HG03342 (cell line): ENCODE data around the gene GMPR.
"Not testable (repeated sequence)": the region's sequence is repeated elsewhere in the genome, so short reads cannot be mapped to it uniquely, and the experiment has no call there.

Experiments used
- ATAC-seq: cut with Tn5 transposase; IDR thresholded peaks from one replicate; pipeline ENCODE4 v1.9.1; 2021; ENCODE audit warnings: mild to moderate bottlenecking, moderate library complexity; ENCODE audit not compliant: unreplicated experiment

GMPR gene

DNA sequence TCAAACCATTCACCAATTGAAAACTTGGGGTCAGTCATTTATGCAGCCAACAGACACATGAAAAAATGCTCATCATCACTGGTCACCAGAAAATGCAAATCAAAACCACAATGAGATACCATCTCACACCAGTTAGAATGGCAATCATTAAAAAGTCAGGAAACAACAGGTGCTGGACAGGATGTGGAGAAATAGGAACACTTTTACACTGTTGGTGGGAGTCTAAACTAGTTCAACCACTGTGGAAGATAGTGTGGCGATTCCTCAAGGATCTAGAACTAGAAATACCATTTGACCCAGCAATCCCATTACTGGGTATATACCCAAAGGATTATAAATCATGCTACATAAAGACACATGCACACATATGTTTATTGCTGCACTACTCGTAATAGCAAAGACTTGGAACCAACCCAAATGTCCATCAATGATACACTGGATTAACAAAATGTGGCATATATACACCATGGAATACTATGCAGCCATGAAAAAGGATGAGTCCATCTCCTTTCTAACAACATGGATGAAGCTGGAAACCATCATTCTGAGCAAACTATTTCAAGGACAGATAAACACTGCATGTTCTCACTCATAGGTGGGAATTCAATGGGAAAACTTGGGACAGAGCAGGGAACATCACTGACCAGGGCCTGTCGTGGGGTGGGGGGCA is 13.2 kb upstream of the GMPR start:
- not testable (repeated sequence) for ATAC-seq

DNA sequence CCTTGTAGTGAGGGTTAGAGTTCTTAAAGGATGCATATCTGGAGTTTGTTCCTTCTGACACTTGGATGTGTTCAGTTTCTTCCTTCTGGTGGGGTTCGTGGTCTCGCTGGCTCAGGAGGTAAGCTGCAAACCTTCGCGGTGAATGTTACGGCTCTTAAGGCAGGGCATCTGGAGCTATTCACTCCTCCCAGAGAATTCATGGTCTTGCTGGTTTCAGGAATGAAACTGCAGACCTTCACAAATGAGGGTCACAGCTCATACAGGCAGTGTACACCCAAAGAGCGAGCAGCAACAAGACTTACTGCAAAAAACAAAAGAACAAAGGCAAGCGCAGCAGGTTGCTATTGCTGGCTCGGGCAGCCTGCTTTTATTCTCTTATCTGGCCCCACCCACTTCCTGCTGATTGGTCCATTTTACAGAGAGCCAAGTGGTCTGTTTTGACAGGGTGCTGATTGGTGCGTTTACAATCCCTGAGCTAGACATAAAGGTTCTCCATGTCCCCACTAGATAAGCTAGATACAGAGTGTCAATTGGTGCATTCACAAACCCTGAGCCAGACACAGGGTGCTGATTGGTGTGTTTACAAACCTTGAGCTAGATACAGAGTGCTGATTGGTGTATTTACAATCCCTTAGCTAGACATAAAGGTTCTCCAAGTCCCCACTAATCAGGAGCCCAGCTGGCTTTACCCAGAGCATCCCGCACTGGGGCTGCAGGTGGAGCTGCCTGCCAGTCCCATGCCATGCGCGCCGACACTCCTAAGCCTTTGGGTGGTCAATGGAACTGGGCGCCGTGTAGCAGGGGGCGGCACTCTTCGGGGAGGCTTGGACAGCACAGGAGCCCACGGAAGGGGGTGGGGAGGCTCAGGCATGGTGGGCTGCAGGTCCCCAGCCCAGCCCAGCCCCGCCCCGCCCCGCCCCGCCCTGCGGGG is 12.0 kb upstream of the GMPR start:
- ATAC-seq: not testable (repeated sequence)

DNA sequence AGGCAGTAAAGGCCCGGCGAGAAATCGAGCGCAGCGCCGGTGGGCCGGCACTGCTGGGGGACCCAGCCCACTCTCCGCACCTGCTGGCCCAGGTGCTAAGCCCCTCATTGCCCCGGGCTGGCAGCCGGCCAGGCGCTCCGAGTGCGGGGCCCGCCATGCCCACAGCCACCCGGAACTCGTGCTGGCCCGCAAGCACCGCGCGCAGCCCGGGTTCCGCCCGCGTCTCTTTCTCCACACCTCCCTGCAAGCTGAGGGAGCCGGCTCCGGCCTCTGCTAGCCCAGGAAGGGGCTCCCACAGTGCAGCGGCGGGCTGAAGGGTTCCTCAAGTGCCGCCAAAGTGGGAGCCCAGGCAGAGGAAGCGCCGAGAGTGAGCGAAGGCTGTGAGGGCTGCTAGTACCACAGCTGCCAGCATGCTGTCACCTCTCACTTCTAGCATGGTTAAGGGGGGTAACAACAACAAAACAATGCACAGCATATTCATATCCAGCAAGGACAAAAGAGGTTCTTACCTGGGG is 11.3 kb upstream of the GMPR start:
- no peak for ATAC-seq

DNA sequence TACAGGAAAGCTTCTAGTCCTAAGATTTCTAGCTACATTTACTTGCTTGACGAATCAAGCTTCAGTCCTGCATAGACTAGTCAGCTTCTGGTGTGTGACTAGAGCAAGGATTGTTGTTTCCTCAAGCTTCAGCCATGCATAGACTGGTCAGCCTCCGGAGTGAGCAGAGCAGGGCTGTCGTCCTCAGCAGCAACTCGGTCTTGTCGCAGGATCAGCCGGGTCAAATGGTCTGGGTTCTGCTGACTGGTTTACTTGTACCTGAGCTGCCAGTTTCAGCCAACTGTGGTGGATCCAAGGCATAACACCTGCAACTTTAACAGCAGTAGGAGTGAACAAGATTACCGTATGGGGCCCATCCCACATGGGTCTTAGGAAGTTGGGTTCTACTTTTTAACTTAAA is 10.8 kb upstream of the GMPR start:
- ATAC-seq: no peak

DNA sequence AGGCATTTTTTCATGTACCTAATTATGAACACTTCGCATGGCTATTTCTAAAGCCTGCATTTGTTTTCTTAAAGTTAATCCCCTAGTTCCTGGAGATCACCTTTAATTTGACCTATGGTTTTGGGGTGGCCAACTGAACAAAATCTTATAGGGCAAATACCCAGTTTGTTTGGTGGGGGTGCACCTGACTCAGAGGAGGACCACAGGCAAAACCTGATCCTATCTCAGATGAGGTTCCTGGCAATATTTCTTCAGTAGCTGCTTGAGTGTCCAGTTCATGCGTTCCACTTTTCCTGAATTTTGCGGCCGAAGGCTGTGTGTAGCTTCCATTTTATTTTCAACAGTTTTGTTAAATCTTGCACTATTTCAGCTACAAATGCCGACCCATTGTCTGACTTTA is 10.3 kb upstream of the GMPR start:
- ATAC-seq: no peak

DNA sequence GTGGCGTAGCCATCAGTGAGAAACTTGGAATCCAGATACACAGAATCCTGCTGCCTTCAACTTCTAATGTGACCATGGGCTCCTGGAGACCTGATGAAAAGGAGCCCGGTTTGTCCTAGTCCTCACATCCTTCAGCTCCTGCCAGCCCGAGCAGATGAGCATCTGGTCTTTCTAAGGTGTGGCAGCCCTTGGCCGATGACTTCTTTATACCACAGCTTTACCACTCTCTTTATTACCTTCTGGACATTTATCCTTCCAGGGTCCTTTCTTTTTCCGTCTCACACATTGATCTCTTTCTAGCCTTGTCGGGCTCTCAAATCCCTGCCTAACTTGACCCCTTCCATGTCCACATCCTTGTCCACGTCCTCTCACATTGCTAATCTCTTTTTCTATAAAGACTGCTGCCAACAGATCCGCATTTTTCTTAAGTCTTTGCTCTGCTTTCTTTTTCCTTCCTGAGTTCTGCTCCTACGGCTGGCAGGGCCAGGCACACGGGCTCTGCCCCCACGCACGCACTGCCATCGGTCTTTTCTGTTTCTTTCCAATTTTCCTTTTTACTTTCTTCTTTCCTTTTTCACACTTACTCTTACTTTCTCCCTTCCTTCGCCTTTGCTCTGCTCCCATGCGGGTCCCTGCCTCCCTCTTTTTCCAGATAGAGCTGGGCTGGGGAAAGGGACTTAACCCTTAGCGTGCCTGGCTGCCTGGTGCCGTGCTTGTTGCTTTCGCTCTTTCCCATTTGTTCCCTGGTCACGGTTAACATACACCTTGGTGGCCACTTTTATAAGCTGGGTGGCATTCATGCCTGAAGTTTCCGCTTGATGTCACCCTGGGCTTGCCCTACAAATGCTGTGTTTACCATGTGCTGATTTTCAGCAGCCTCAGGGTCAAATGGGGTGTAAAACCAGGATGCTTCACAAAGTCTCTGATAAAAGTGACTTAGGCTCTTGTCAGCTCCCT is 9.4 kb upstream of the GMPR start:
- ATAC-seq: no peak

DNA sequence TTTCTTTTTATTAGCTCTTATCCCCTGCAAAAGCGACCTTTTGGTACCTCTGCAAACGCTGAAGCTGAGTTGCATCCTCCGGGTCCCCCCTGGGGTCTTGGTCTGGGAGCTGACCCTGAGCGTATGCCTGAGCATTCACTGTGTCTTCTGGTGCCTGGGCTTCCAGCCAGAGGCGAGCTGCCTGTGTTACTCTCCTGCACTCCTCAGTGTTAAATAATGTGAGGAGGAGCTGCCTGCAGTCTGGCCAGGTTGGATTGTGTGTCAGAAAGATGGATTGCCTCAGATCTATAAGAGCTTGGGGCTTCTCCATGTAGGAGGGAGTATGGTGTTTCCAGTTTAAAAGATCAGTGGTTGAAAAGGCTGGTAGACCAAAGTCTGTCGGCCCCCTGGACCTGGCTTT is 8.7 kb upstream of the GMPR start:
- ATAC-seq: no peak

DNA sequence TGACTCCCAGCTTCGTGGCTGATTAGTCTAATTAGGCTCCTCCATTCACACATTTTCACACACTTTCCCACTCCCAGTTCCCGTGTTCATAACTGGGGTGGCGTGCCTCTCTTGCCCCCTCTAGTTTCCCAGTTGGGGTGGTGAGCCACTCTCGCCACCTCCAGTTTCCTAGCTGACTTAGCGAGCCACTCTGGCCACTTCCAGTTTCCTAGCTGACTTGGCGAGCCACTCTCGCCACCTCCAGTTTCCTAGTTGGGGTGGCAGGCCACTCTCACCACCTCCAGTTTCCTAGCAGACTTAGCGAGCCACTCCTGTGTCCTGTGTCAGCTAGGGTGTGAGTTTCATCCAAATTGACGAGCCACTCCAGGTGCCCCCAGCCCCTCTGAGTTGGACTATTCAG is 7.4 kb upstream of the GMPR start:
- ATAC-seq: no peak

DNA sequence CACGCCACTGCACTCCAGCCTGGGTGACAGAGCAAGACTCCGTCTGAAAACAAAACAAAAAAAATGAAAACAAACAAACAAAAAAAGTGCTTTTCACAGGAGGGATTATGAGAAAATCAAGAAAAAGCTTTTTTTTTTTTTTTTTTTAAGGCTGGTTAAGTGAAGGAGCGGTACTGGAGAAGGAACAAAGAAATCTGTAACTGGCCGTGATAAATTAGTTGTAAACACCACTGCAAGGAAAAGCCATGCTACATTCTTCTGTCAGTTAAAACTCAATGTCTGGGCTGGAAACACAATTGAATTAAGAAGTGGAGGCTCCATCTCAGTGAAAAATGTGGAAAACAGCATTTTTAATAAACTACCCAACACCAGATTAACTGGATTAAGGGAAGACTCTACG is 6.3 kb upstream of the GMPR start:
- no peak for ATAC-seq

DNA sequence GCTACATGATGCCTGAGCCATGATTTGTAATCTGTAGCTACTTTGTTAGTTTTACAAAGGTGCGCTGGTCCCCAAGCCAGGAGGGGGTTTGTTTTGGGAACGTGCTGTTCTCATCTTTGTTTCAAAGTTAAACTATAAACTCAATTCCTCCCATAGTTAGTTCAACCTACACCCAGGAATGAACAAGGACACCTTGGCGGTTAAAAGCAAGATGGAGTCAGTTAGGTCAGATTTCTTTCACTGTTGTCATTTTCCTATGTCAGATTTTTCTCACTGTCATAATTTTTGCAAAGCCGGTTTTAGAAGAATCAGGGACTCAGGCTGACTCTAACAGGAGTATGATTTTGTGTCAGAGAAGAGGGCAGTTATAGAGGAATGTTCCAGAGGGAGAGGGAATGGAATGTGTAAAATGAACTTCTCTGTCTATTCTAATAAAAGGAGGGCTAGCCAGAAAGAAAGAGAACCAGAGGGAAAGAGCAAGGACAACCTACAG is 2.3 kb upstream of the GMPR start:
- ATAC-seq: no peak

DNA sequence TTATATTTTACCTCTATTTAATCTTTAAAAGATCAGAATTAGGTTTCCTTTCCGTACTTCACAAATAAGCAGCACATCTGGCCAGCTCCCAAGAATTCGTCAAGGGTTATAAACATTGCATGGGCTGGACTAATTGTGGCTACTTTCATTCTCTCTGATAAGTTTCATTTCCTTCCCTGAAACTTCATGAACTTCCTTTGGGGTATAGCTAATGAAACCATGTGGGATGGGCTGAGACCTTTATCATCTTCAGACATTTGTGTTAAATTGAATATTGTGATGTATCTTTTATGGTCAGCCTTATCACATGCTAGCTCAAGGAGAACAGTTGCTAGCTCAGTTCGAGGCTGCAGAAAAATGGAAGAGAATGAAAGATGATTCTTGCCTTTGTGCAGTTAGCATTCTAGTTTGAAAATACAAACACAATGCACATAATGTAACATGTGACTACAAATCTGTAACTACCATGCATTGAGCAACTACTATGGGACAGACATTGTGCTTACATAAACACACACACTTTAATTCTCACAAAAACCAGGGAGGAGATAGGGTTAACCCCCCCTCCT is 1.7 kb upstream of the GMPR start:
- ATAC-seq: peak; percentile 55

DNA sequence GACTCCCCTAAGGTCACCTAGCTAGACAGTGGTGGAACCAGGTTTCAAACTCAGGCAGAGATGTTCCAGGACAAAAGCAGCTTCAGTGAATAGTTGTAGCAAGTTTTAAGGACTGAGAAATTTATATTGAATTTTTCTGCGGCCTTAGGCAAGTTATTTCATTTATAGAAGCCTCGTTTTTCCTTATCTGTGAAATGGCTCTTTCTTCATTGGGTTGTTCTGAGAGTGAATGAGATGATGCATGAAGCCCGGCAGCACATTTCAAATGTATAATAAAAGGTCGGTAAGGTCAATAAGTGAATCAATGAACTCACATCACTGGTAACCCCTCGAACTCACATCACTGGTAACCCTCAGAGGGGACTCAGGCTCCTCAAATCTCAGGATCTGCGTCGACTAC is 1.1 kb upstream of the GMPR start:
- no peak for ATAC-seq

DNA sequence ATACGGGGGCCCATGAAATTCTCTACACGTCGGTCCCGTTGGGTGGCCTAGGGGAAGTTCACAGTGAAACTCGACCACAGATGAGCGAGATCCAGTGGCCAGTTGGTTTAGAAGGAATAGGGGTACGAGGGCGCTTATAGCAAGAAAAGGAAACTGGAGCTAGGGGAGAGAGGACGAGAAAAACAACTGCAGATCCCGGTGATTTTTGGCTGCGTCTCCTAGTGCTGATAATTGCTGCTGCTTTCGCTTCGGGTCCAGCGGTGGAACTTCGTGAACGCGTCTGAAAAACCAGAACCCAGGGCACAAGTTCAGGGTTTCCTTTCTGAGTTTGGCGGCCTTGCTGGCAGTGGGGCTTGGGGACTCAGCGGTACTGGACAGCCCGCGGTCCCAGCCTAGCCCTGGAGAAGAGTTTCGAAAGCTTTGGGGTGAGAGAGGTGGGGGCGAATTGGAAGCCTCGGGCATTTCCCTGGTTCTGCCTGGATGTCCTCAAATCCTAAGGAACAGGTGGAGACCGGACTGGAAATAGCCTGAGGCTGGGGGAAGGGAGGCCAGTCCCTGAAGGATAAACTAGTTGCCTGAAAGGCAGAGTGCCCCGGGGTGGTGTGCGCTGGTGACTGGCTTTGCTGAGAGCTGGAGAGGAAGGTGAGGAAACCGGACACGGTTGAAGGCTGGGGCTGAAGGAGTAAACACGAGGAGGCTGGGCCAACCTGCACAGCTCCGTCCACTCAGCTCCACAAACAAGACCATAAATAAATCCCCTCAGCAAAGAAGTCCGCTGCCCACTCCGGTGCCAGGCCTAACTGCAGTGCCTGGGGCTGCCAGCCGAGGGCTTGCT is 793 bp downstream of the GMPR start:
- no peak for ATAC-seq

DNA sequence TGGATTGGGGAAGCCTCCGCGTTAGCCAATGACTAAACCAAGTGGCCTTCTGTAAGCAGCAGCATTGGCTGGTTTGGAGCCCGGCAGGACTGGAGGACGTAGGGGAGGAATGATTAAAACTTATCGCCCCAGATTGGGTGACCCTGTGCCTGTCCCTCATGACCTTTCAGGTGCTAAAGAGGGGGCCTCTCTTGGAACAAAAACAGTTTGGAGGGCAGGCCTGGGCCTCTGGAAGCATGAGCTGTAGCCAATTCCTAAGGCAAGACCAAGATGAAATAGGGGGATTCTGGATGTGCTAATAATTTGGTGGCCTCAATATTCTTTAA is 1.4 kb downstream of the GMPR start:
- ATAC-seq: no peak

DNA sequence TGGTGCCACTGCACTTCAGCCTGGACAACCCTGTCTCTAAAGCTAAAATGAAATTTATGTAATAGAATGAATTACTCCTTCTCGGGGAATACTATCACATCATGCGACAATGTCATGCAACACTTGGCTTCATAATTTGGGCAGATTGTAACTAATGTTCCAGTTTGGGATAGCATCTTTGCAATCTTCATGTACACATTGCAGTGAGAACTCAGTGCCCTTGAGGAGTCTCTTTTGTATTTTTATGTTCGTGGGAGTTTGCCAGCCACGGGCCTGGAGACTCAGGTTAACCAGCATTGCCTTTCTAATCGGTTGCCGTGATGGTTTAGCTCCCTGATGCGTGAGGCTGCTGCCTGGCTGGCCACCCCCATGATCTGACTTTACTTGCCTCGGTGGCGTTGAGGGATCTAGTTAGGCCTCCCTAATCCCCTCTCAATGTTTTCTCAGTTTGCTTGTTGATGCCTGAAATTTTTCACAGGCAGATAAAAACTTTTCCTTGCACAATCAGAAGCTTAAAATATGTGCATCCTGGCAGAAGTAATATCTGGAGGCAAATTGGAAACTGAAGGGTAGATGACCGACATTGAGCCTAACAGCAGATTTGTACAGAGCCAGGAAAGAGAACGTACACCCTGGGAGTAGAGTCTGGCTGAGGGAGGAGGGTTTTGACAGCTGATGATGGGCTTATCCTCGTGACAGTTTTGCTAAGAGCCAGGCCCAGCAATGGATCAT is 2.4 kb downstream of the GMPR start:
- ATAC-seq: no peak

DNA sequence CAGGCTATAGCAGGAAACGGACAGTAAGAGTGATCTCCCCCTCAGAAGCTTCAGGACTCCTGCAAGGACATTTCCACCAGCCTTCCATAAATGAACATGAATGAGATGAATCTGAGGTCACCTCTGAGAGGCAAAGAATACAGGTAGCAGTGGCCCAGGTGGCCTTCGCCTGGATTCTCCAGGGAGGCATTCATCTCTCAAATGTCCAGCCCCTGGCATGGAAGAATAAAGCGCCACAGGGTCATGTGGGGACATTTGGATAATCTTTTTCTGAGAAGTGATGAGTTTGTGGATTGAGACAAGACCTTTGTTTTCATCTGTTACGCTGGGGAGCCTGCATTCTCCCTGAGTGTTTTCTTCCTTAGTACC is 2.9 kb downstream of the GMPR start:
- no peak for ATAC-seq

DNA sequence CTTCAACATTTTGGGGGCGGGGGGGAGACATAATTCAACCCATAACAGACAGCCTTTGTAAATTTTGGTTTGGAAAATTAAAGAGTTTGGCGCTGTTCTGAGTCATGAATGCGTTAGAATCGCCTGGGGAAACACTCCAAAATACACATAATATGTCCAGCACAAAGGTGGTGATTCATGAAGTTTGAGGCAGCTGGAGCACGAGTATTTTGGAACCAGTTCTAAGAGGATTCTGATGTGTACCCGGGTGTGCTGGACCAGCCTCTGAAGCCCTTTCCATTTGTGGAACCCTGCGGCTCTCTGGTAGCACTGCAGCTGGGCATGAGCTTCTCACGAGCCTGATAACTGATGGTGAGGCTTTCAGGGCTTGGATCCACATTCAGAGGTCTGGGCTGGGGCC is 4.7 kb downstream of the GMPR start:
- ATAC-seq: no peak

DNA sequence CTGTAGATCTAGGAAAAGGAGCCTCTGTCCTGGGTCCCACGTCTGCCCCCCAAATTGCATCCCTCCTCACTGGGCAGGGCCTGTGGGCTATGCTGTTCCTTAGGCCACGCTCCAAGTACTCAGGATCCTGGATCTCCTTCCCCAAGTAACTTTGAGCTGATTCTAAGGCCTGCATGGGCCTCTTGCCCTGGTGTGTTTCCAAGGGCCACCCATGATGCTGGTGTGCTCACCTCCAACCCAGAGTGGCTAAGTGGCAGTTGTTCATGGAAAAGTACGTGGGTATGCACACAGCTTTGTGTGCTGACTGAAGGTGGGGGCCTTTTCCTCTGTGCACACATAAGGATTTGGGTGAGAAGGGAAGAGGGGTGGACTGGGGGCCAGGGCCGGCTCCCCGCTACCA is 5.3 kb downstream of the GMPR start:
- no peak for ATAC-seq

DNA sequence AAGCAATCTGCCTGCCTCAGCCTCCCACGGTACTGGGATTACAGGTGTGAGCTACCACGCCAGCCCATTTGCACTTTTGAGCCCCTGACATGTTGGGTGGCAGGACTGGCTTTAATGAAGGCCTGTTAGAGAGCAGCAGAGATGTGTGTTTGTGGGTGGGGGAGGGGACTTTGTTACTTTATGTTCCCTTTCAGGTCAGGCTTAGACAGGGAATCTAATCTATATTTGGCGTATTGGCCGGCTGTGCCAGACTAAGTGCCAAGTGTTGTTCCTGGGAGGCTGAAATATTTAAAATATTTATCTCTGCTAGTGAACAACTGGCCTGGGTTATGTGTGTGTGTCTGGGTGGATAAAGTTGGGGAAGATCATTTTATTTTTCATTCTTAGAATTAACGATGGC is 6.1 kb downstream of the GMPR start:
- no peak for ATAC-seq
